Brain microvascular endothelial cell (primary cell): ENCODE measurements around the gene TMEM119.
"Not testable (repeated sequence)": the region's sequence is repeated elsewhere in the genome, so short reads cannot be mapped to it uniquely, and the experiment has no call there.

Source experiments
- DNase-seq: peaks from one replicate; pipeline ENCODE4 v3.0.0-alpha.2; 2020
- H3K27ac ChIP-seq: fragments of 250-450 bp; sonication (Bioruptor Pico); 2 replicates; pipeline ENCODE4 v1.5.1; 2020; ENCODE audit warnings: mild to moderate bottlenecking, moderate library complexity
- H3K27me3 ChIP-seq: fragments of 250-450 bp; sonication (Bioruptor Pico); replicated peaks from 2 replicates; pipeline ENCODE4 v1.5.1; 2020; ENCODE audit warnings: mild to moderate bottlenecking
- H3K36me3 ChIP-seq: fragments of 250-450 bp; sonication (Bioruptor Pico); replicated peaks from 2 replicates; pipeline ENCODE4 v1.5.1; 2020; ENCODE audit warnings: mild to moderate bottlenecking
- H3K4me3 ChIP-seq: 2 replicates; pipeline ENCODE4 v1.5.1; 2011; ENCODE audit warnings: low read depth, mild to moderate bottlenecking, control low read depth, low read length, moderate library complexity
- CTCF ChIP-seq: IDR thresholded peaks from 2 replicates; pipeline ENCODE4 v1.5.1; 2011; ENCODE audit warnings: low read depth, mild to moderate bottlenecking, moderate library complexity, low read length, control low read depth, inconsistent platforms; ENCODE audit errors: missing control alignments
- in situ Hi-C: cut with HindIII; loops from 2 replicates; pipeline ENCODE4 v1.10.0; 2017; ENCODE audit warnings: low sequenced_read_pairs, low pct_ligation_motif_present

TMEM119 gene

GRCh38 chr12:108634341-108634751 lies 36.5 kb upstream of the TMEM119 start:
- no peak for TF ChIP-seq CTCF
- DNase-seq = no peak
- Histone ChIP-seq H3K27ac (no peak overlapping the region), H3K4me3 (no peak overlapping the region), H3K36me3 (no peaks in the 10 kb centered on the region), H3K27me3 (no peaks in the 10 kb centered on the region)
- in situ Hi-C loops = no loop called here

GRCh38 chr12:108633534-108634248 lies 35.8 kb upstream of the TMEM119 start, which contains the start of gene SELPLG:
Gene SELPLG, minus strand, starts transcription at chr12:108633894. Its CDS starts 9,587 bp downstream, at chr12:108624307.
- in situ Hi-C loops = no loop called here
- Histone ChIP-seq H3K36me3 (no peaks in the 10 kb centered on the region), H3K4me3 (no peak within 1 kb of the TSS), H3K27ac (no peak within 1 kb of the TSS), H3K27me3 (no peaks in the 10 kb centered on the region)
- DNase-seq = no peak
- no peak for TF ChIP-seq CTCF

GRCh38 chr12:108633081-108633533 lies 35.2 kb upstream of the TMEM119 start:
- Histone ChIP-seq H3K4me3 (no peak overlapping the region), H3K27ac (no peak overlapping the region), H3K27me3 (no peaks in the 10 kb centered on the region), H3K36me3 (no peaks in the 10 kb centered on the region)
- in situ Hi-C loops = no loop called here
- TF ChIP-seq CTCF = no peak
- DNase-seq = no peak

GRCh38 chr12:108631261-108631660 lies 33.4 kb upstream of the TMEM119 start:
- in situ Hi-C loops, H3K27ac ChIP-seq, H3K36me3 ChIP-seq: not testable (repeated sequence)

GRCh38 chr12:108630481-108631207 lies 32.8 kb upstream of the TMEM119 start:
- Histone ChIP-seq H3K27ac (peak overlapping the region; percentile 65), H3K27me3 (no peaks in the 10 kb centered on the region), H3K4me3 (no peak overlapping the region), H3K36me3 (no peaks in the 10 kb centered on the region)
- TF ChIP-seq CTCF = no peak
- no peak for DNase-seq
- in situ Hi-C loops = no loop called here

More at GRCh38 chr12:108631261-108631660, 33.4 kb upstream of the TMEM119 start:
- H3K27me3 ChIP-seq, DNase-seq, H3K4me3 ChIP-seq: not testable (repeated sequence)

GRCh38 chr12:108629824-108630476 lies 32.1 kb upstream of the TMEM119 start:
- TF ChIP-seq CTCF = no peak
- Histone ChIP-seq H3K4me3 (no peak overlapping the region), H3K36me3 (no peaks in the 10 kb centered on the region), H3K27ac (peak overlapping the region; percentile 65), H3K27me3 (no peaks in the 10 kb centered on the region)
- peak; percentile 81 for DNase-seq
- in situ Hi-C loops = no loop called here
